GM12865 (cell line): ENCODE measurements around the gene HECW1.
A peak's percentile ranks its signal among the peaks of the same experiment; 100 is the strongest.

ENCODE experiments used
- DNase-seq: peaks from one replicate; pipeline ENCODE4 v3.0.0; 2010; ENCODE audit warnings: low read depth
- H3K4me3 ChIP-seq: 2 replicates; pipeline ENCODE4 v1.5.1; 2011; ENCODE audit warnings: mild to moderate bottlenecking, low read depth, low read length, control low read depth
- CTCF ChIP-seq: IDR thresholded peaks from 2 replicates; pipeline ENCODE4 v1.5.1; 2011; ENCODE audit warnings: low read length, control low read depth, low read depth, inconsistent platforms; ENCODE audit not compliant: insufficient read depth; ENCODE audit errors: missing control alignments

HECW1 gene

GRCh38 chr7:43308913-43309705 lies 196.7 kb downstream of the HECW1 start:
- TF ChIP-seq CTCF: no peak
- DNase-seq: peak; percentile 38
- H3K4me3 ChIP-seq: no peak overlapping the region

- no peak overlapping the region for H3K4me3 ChIP-seq
- no peak for TF ChIP-seq CTCF
- DNase-seq: no peak
These were observed 197.2 kb downstream of the HECW1 start for GRCh38 chr7:43309706-43310022.

- DNase-seq: no peak
- H3K4me3 ChIP-seq: no peak overlapping the region
- TF ChIP-seq CTCF: no peak
These were observed 198.6 kb downstream of the HECW1 start for GRCh38 chr7:43311052-43311451.

GRCh38 chr7:43311694-43312093 lies 199.2 kb downstream of the HECW1 start:
- no peak overlapping the region for H3K4me3 ChIP-seq
- no peak for TF ChIP-seq CTCF
- no peak for DNase-seq

- DNase-seq: peak; percentile 16
- no peak for TF ChIP-seq CTCF
- no peak overlapping the region for H3K4me3 ChIP-seq
These were observed 201.4 kb downstream of the HECW1 start for GRCh38 chr7:43313628-43314378.

GRCh38 chr7:43314379-43315158 lies 202.1 kb downstream of the HECW1 start:
- TF ChIP-seq CTCF: no peak
- H3K4me3 ChIP-seq: no peak overlapping the region
- DNase-seq: peak; percentile 55
